EH (cell line): Measurements from ENCODE around the gene PRPS1L1.
A peak's percentile ranks its signal among the peaks of the same experiment; 100 is the strongest.

Experiments
- DNase-seq: peaks from one replicate; pipeline ENCODE4 v3.0.0-alpha.2; 2015; ENCODE audit warnings: low read depth

PRPS1L1 gene

DNA sequence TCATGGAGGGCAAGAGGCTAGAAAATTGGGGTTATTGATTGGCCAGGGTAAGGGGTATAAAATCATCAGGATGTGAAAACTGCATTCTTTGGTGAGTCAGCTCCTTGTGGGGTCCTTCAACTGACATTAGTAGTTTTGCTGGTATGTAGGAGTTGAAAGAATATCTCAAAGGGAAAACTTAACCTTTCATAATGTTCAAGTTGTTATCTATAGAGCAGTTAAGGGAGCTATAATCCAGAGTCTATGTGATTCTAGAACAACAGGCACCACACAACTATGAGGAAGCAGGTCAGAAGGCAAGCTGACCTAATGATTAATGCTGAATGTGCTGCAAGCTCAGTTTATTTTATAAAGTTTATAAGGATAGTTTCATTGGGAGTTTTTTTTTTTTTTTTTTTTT, 13.7 kb downstream of the PRPS1L1 start:
- DNase-seq: peak; percentile 41

DNA sequence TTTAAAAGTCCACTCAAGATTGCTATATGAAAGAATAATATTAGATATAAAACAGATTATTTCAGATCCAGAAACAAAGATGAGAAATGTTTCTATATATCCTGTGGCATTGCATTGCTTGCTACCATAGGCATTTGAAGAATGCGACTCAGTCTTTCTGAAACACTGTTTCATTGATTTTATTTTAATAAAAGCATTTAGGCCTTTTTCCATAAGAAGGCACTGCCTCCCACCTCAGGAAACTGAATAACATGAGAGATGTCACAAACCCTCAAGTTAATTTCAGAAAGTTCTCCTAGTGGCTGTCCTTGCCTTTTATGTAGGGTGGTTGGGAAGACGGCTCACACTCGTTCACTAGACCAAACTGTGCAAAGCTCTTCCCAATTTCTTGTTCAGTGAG, 23.3 kb downstream of the PRPS1L1 start:
- DNase-seq: no peak

GRCh38 chr7:18003286-18003994, 24.2 kb downstream of the PRPS1L1 start:
- no peak for DNase-seq

DNA sequence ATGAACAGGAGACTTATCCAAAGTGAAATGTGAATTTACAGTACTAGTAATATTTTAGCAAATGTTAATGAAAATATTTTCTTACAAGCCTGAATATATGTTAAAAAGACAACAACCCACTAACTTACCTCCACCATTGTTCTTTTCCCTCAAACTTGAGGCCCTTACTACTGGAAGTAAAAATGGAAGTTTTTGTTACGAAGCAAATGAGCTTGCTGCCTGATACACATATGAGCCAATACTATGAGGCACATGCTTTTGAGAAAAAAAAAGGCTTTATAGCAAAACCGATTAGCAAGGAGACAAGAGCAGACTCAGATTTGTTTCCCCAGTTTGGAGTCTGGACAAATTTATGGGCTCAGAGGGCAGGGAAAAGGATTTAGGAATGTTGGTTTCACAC, 29.0 kb downstream of the PRPS1L1 start:
- no peak for DNase-seq

GRCh38 chr7:17996442-17997223, 31.0 kb downstream of the PRPS1L1 start:
- DNase-seq: no peak

- no peak for DNase-seq
Observed at GRCh38 chr7:17996040-17996439, 31.6 kb downstream of the PRPS1L1 start.

- no peak for DNase-seq
Observed at GRCh38 chr7:17994079-17994850, 33.4 kb downstream of the PRPS1L1 start.

DNA sequence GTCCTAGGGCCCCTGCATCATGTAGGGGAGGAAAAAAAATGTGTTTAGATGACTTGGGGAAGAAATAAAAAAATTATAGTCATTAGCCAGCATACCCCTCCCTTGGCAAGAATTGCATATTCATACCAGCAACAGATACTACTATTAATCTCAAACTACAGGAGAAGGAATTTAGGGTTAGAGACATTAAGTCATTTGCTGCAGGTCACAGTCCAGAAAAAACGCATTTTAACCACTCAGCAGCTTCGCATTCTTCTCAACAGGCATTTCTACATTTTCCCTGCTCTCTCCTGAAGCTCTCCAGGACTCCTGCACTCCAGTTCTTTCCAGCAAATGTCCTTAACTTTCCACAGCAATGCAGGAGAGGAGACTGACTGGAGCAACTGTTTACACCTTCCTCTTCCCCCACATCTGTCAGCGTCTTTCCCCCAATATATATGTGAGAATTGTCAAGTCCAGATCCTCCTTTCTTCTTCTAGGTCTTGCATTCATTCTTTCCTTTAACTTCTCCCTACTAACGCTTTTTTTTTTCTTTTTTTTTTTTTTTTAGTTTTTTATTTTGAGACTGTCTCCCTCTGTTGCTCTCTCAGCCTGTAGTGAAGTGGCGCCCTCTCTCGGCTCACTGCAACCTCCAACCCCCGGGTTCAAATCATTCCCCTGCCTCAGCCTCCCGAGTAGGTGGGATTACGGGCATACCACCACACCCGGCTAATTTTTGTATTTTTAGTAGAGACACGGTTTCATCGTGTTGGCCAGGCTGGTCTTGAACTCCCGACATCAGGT, 35.6 kb downstream of the PRPS1L1 start:
- DNase-seq: peak; percentile 7

DNA sequence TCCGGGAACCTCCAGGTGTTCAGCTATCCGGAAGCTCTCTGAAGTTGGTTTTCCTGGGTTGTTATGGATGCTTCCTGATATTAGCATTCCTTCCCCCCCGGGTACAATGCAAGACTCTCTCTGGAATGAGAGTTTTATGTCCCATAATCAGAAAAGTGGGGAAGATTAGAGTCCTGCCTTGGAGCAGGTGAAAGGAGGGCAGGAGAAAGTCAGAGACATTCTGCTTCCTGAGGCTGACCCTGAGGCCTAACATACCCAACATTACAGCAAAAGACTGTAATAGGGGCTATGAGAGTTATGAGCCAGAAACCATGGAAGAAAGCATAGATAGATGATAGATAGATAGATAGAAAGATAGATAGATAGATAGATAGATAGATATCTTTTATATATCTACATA, 36.9 kb downstream of the PRPS1L1 start:
- DNase-seq: no peak

DNA sequence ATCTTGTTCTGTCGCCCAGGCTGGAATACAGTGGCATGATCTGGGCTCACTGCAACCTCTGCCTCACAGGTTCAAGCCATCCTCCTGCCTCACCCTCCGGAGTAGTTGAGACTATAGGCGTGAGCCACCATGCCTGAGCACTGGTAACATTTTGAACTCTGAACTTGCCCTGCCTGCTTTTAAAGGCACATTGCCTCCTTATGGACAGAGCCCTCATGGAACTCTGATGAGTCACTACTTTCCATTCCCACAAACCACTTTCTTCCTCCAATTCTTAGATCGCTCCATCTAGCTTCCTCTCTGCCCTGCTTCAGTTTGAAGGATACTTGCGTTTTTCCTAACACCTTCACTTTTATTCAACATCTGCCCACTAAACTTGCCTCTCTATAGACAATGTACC, 38.1 kb downstream of the PRPS1L1 start:
- peak; percentile 42 for DNase-seq

- DNase-seq: no peak
Observed at GRCh38 chr7:17988858-17989257, 38.8 kb downstream of the PRPS1L1 start.

DNA sequence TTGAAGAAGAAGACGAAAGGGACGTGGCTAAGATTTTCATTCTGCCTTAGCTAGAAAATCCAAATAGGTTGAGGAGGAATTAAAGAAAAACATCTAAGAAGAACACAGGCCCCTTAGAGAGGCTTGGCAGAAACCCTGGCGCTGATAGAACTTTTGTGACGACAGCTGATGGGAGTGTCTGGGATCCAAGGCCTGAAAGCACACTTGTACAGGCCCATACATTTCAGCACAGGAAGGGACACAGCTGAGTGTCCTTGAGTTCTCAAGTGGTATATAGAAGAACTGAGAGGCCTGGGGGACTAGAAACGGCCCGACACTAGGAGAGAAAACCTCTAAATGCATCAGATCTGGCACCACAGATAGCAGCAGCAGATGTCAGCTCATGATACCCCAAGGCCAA, 39.5 kb downstream of the PRPS1L1 start:
- no peak for DNase-seq

DNA sequence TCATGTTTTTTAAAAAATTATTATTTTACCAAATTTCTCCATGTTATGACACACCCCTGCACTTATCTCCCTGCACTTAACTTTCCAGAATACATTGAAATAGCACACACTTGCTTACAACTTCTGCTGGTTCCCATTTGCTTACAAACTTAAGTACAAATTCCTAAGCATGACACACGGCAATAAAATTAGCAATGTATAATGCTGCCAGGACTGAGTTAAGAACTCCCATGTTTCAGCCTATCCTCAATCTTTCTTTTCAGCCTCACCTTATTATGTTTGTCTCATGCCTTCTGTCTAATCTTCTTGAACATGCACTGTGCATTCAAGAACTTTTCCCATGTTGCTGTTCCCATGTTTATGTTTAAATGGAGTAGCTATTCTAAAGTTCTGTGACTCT, 40.8 kb downstream of the PRPS1L1 start:
- peak; percentile 86 for DNase-seq

- no peak for DNase-seq
Observed at GRCh38 chr7:17985473-17986239, 42.0 kb downstream of the PRPS1L1 start.

DNA sequence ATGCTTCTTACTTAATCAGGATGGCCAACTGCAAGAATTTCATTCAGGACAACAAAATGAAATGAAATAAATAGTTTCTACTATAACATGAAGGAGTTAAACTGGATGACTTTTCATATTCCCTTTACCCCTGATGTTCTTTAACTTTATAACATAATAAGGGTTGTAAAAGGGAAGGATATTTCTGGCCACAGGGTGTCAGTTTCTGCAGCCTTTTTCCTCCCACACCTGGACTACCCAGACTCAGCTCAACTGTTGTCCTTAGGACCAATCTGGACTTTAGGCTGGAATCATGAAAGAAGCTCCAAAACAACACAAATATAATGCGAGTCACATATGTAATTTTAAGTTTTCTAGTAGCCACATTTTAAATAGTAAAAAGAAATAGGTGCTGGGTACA, 43.4 kb downstream of the PRPS1L1 start:
- no peak for DNase-seq

- DNase-seq: no peak
Observed at GRCh38 chr7:17983221-17984062, 44.2 kb downstream of the PRPS1L1 start.

- DNase-seq: no peak
Observed at GRCh38 chr7:17976952-17977351, 50.7 kb downstream of the PRPS1L1 start.
